ENCODE data around the gene XRRA1.

XRRA1 gene

DNA sequence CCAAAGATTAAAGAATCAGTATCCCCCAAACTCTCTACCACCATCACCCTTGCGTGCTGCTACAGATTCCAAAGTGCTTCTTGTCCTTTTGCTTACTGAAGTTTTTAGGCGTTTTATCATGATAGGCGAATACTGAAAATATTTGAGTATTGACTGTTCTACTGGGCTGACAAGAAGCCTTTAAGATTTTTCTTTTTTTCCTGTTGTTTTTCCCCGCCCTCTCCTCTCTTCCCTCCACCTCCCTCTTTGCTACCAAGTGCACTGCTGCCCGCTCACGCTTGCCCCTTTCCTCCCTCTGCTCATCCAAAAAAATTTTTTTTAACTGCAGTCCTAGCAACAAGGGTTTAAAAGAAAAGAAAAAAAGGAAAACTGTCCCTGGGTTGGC lies 854 bp upstream of the XRRA1 start:
- H3K36me3 ChIP-seq (ENCODE audit: insufficient read depth, insufficient read length, low read length): peaks cover 33% of the 10 kb centered on the region
- no peaks in the 10 kb centered on the region for H3K9me3 ChIP-seq (ENCODE audit: insufficient read depth, low read length)
- TF ChIP-seq ZNF274 (IDR thresholded peaks at IDR 0.05; ENCODE audit: low read depth, low read length): no peak
- TF ChIP-seq SUZ12 (IDR thresholded peaks at IDR 0.05; ENCODE audit: extremely low read depth, insufficient read depth, insufficient read length): no peak
- no peak for TF ChIP-seq YY1 (IDR thresholded peaks at IDR 0.05; ENCODE audit: insufficient read depth, insufficient read length)
- peak overlapping the region; percentile 86 for H3K9ac ChIP-seq (ENCODE audit: insufficient read length, low read depth)
- H3K4me3 ChIP-seq (ENCODE audit: insufficient read length, low read depth): peak overlapping the region; percentile 66
- no peak for DNase-seq (ENCODE audit: low read depth, low spot score)
- no peaks in the 10 kb centered on the region for H3K27me3 ChIP-seq (ENCODE audit: insufficient read depth, insufficient read length)
- no peaks in the 10 kb centered on the region for H3K4me1 ChIP-seq (ENCODE audit: insufficient read depth, insufficient read length)

GRCh38 chr11:74948546-74948897 lies 369 bp downstream of the XRRA1 start:
- H3K36me3 ChIP-seq (ENCODE audit: insufficient read depth, insufficient read length, low read length): peaks cover 38% of the 10 kb centered on the region
- no peaks in the 10 kb centered on the region for H3K27me3 ChIP-seq (ENCODE audit: insufficient read depth, insufficient read length)
- DNase-seq (ENCODE audit: low read depth, low spot score): no peak
- no peaks in the 10 kb centered on the region for H3K4me1 ChIP-seq (ENCODE audit: insufficient read depth, insufficient read length)
- no peaks in the 10 kb centered on the region for H3K9me3 ChIP-seq (ENCODE audit: insufficient read depth, low read length)
- TF ChIP-seq SUZ12 (IDR thresholded peaks at IDR 0.05; ENCODE audit: extremely low read depth, insufficient read depth, insufficient read length) (no peak), ZNF274 (IDR thresholded peaks at IDR 0.05; ENCODE audit: low read depth, low read length) (no peak), YY1 (IDR thresholded peaks at IDR 0.05; ENCODE audit: insufficient read depth, insufficient read length) (no peak)
- H3K4me3 ChIP-seq (ENCODE audit: insufficient read length, low read depth): peak overlapping the region; percentile 83
- H3K9ac ChIP-seq (ENCODE audit: insufficient read length, low read depth): peak overlapping the region; percentile 86

GRCh38 chr11:74942073-74942759 lies 6.7 kb downstream of the XRRA1 start:
- TF ChIP-seq SUZ12 (IDR thresholded peaks at IDR 0.05; ENCODE audit: extremely low read depth, insufficient read depth, insufficient read length): no peak
- no peak for TF ChIP-seq ZNF274 (IDR thresholded peaks at IDR 0.05; ENCODE audit: low read depth, low read length)
- no peak for DNase-seq (ENCODE audit: low read depth, low spot score)
- Histone ChIP-seq H3K36me3 (ENCODE audit: insufficient read depth, insufficient read length, low read length) (peaks cover 65% of the 10 kb centered on the region), H3K4me3 (ENCODE audit: insufficient read length, low read depth) (no peak overlapping the region), H3K9ac (ENCODE audit: insufficient read length, low read depth) (no peak overlapping the region), H3K9me3 (ENCODE audit: insufficient read depth, low read length) (no peaks in the 10 kb centered on the region), H3K27me3 (ENCODE audit: insufficient read depth, insufficient read length) (no peaks in the 10 kb centered on the region), H3K4me1 (ENCODE audit: insufficient read depth, insufficient read length) (no peaks in the 10 kb centered on the region)

DNA sequence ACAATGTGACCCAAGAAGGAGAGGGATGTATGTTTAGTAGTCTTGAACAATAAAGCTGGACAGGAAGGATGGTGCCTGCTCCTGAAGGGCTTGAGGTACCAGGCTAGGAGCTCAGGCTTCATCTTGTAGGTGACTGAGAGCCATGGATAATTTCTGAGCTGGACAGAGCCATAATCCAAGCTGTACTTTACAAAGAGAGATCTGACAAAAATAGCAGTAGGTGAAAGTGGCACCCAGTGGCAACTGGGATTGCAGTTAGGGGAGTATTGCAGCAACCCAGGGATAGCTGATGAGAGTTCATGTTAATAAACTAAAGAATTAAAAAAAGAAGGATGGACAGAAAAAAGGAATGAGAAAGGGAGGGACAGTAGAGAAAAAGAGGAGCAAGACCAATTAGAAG lies 7.4 kb downstream of the XRRA1 start:
- no peaks in the 10 kb centered on the region for H3K4me1 ChIP-seq (ENCODE audit: insufficient read depth, insufficient read length)
- no peaks in the 10 kb centered on the region for H3K27me3 ChIP-seq (ENCODE audit: insufficient read depth, insufficient read length)
- no peak for DNase-seq (ENCODE audit: low read depth, low spot score)
- no peaks in the 10 kb centered on the region for H3K9me3 ChIP-seq (ENCODE audit: insufficient read depth, low read length)
- no peak overlapping the region for H3K4me3 ChIP-seq (ENCODE audit: insufficient read length, low read depth)
- TF ChIP-seq ZNF274 (IDR thresholded peaks at IDR 0.05; ENCODE audit: low read depth, low read length) (no peak), YY1 (IDR thresholded peaks at IDR 0.05; ENCODE audit: insufficient read depth, insufficient read length) (no peak), SUZ12 (IDR thresholded peaks at IDR 0.05; ENCODE audit: extremely low read depth, insufficient read depth, insufficient read length) (no peak)
- H3K9ac ChIP-seq (ENCODE audit: insufficient read length, low read depth): peak overlapping the region; percentile 32
- H3K36me3 ChIP-seq (ENCODE audit: insufficient read depth, insufficient read length, low read length): peaks cover 68% of the 10 kb centered on the region

- Histone ChIP-seq H3K9me3 (ENCODE audit: insufficient read depth, low read length) (no peaks in the 10 kb centered on the region), H3K4me1 (ENCODE audit: insufficient read depth, insufficient read length) (no peaks in the 10 kb centered on the region), H3K36me3 (ENCODE audit: insufficient read depth, insufficient read length, low read length) (peaks cover 80% of the 10 kb centered on the region), H3K27me3 (ENCODE audit: insufficient read depth, insufficient read length) (no peaks in the 10 kb centered on the region), H3K9ac (ENCODE audit: insufficient read length, low read depth) (no peak overlapping the region), H3K4me3 (ENCODE audit: insufficient read length, low read depth) (no peak overlapping the region)
- DNase-seq (ENCODE audit: low read depth, low spot score): no peak
- TF ChIP-seq ZNF274 (IDR thresholded peaks at IDR 0.05; ENCODE audit: low read depth, low read length) (no peak), YY1 (IDR thresholded peaks at IDR 0.05; ENCODE audit: insufficient read depth, insufficient read length) (no peak), SUZ12 (IDR thresholded peaks at IDR 0.05; ENCODE audit: extremely low read depth, insufficient read depth, insufficient read length) (no peak)
Observed at GRCh38 chr11:74937696-74938475, 11.0 kb downstream of the XRRA1 start.

DNA sequence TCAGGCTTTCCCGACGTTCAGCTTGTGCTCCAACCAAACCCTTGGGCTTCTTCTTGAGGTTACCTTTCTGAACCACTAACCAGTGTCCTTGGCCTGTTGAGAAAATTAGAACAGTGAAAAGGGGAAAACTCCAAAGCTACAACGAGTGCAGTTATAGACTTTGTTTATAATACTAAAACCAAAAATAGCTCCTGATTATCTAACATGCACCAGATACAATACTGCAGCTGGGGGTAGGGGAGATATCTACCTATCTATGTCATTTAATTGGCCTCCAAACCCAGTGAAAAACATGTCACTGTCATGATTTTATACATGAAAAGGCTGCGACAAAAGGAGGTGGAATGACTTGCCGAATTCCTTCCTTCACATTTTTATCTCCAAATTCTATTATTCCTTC lies 11.9 kb downstream of the XRRA1 start:
- H3K36me3 ChIP-seq (ENCODE audit: insufficient read depth, insufficient read length, low read length): peaks cover 80% of the 10 kb centered on the region
- H3K27me3 ChIP-seq (ENCODE audit: insufficient read depth, insufficient read length): no peaks in the 10 kb centered on the region
- TF ChIP-seq SUZ12 (IDR thresholded peaks at IDR 0.05; ENCODE audit: extremely low read depth, insufficient read depth, insufficient read length) (no peak), YY1 (IDR thresholded peaks at IDR 0.05; ENCODE audit: insufficient read depth, insufficient read length) (no peak)
- H3K4me1 ChIP-seq (ENCODE audit: insufficient read depth, insufficient read length): no peaks in the 10 kb centered on the region
- H3K9me3 ChIP-seq (ENCODE audit: insufficient read depth, low read length): no peaks in the 10 kb centered on the region
- DNase-seq (ENCODE audit: low read depth, low spot score): no peak
- H3K9ac ChIP-seq (ENCODE audit: insufficient read length, low read depth): no peak overlapping the region
- H3K4me3 ChIP-seq (ENCODE audit: insufficient read length, low read depth): no peak overlapping the region

DNA sequence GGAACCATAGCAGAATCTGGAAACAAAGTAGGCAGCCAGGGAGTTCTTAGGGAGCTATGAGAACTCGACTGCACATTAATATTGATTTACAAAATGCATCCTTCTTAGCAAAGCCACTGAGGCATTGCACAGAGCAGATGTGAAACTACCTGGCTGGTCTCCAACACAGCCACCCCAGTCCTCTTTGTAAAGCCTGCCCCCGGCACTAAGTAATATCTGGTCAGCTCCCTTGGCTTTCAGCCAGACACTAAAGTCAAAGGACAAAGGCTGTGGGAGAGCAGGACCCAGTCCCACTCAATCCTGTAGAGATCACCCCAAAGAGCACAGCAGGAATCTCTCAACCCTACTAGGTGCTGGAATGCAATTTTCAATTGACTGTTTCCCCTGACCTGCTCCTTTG lies 12.8 kb downstream of the XRRA1 start:
- Histone ChIP-seq H3K9me3 (ENCODE audit: insufficient read depth, low read length) (no peaks in the 10 kb centered on the region), H3K27me3 (ENCODE audit: insufficient read depth, insufficient read length) (no peaks in the 10 kb centered on the region), H3K36me3 (ENCODE audit: insufficient read depth, insufficient read length, low read length) (peaks cover 72% of the 10 kb centered on the region), H3K9ac (ENCODE audit: insufficient read length, low read depth) (no peak overlapping the region), H3K4me3 (ENCODE audit: insufficient read length, low read depth) (no peak overlapping the region), H3K4me1 (ENCODE audit: insufficient read depth, insufficient read length) (no peaks in the 10 kb centered on the region)
- DNase-seq (ENCODE audit: low read depth, low spot score): no peak
- TF ChIP-seq SUZ12 (IDR thresholded peaks at IDR 0.05; ENCODE audit: extremely low read depth, insufficient read depth, insufficient read length) (no peak), YY1 (IDR thresholded peaks at IDR 0.05; ENCODE audit: insufficient read depth, insufficient read length) (no peak), ZNF274 (IDR thresholded peaks at IDR 0.05; ENCODE audit: low read depth, low read length) (no peak)
